Endodermal cell (in vitro differentiated cells): Measurements from ENCODE around the gene PLAAT1. TPM values are rescaled to one million over a fixed set of nuclear protein-coding genes. Genes with fewer than 3 reads are reported as not detected.

Experiments used
- DNase-seq: peaks from one replicate; pipeline ENCODE4 v3.0.0-alpha.2; 2017
- H3K27ac ChIP-seq: 2 replicates; pipeline ENCODE4 v1.5.1; 2013; ENCODE audit warnings: mild to moderate bottlenecking, low read depth, low read length, moderate library complexity
- H3K27me3 ChIP-seq: 2 replicates; pipeline ENCODE4 v1.6.1; 2013; ENCODE audit warnings: mild to moderate bottlenecking, low read length, moderate library complexity; ENCODE audit not compliant: insufficient read depth, control insufficient read depth, poor library complexity, severe bottlenecking
- H3K36me3 ChIP-seq: 2 replicates; pipeline ENCODE4 v1.7.0; 2013; ENCODE audit warnings: mild to moderate bottlenecking, low read length, moderate library complexity; ENCODE audit not compliant: control insufficient read depth, insufficient read depth
- H3K4me1 ChIP-seq: one replicate; pipeline ENCODE4 v1.7.0; 2013; ENCODE audit warnings: low read length; ENCODE audit not compliant: control insufficient read depth, insufficient read depth
- H3K4me3 ChIP-seq: 2 replicates; pipeline ENCODE4 v1.5.1; 2013; ENCODE audit warnings: mild to moderate bottlenecking, low read length, moderate library complexity
- H3K9ac ChIP-seq: 2 replicates; pipeline ENCODE4 v1.6.1; 2013; ENCODE audit warnings: mild to moderate bottlenecking, low read length, moderate library complexity; ENCODE audit not compliant: poor library complexity, severe bottlenecking; ENCODE audit errors: extremely low read depth
- H3K9me3 ChIP-seq: 2 replicates; pipeline ENCODE4 v1.6.1; 2013; ENCODE audit warnings: mild to moderate bottlenecking, low read length, moderate library complexity; ENCODE audit not compliant: control insufficient read depth
- H3K27ac Mint-ChIP-seq: 2 replicates; pipeline ENCODE4 v1.8.0; 2020; ENCODE audit warnings: mixed read lengths
- H3K27me3 Mint-ChIP-seq: 2 replicates; pipeline ENCODE4 v1.8.0; 2021; ENCODE audit warnings: mild to moderate bottlenecking, mixed read lengths; ENCODE audit not compliant: insufficient read depth
- H3K36me3 Mint-ChIP-seq: 2 replicates; pipeline ENCODE4 v1.8.0; 2020; ENCODE audit warnings: low read depth, mixed read lengths
- H3K4me1 Mint-ChIP-seq: 2 replicates; pipeline ENCODE4 v1.8.0; 2020; ENCODE audit warnings: mixed read lengths
- H3K4me3 Mint-ChIP-seq: 2 replicates; pipeline ENCODE4 v1.8.0; 2020; ENCODE audit warnings: mild to moderate bottlenecking, moderate library complexity, mixed read lengths
- H3K9me3 Mint-ChIP-seq: 2 replicates; pipeline ENCODE4 v1.8.0; 2020; ENCODE audit warnings: mild to moderate bottlenecking, mixed read lengths
- WGBS, 2 experiments: methylation state at CpG; one replicate each; pipeline versions ENCODE4 v1.1.5 to v1.1.7; 2013; ENCODE audit warnings: missing lambda C conversion rate in 2 of 2, mixed read lengths in 1 of 2; ENCODE audit not compliant: insufficient coverage in 1 of 2, insufficient read length in 1 of 2; 5-methylcytosine and 5-hydroxymethylcytosine counted together
- total RNA-seq, 2 donors: library from RNA; stranded (reverse); fragmentation: NEBNext Ultra II Directional in 1 of 2; extraction: Animal tissue kit (Norgen Biotek cat#: 25700) in 1 of 2; gene quantifications; 2 replicates in 1 of 2; 3 replicates in 1 of 2; pipeline ENCODE4 v1.2.1, GENCODE V29; 2021
- TF ChIP-seq, protein P1 (sequence below): fragments of 200-600 bp; sonication (generic); conservative IDR thresholded peaks from 2 replicates; pipeline ENCODE4 v1.5.0; 2021; ENCODE audit warnings: antibody characterized with exemption, mild to moderate bottlenecking

The PLAAT1 gene
- total RNA-seq, 2 donors from 2014 or later = 3.1 to 4.9 TPM

GRCh38 chr3:193207290-193208273, 33.4 kb upstream of the PLAAT1 start:
- TF ChIP-seq, protein P1, sequence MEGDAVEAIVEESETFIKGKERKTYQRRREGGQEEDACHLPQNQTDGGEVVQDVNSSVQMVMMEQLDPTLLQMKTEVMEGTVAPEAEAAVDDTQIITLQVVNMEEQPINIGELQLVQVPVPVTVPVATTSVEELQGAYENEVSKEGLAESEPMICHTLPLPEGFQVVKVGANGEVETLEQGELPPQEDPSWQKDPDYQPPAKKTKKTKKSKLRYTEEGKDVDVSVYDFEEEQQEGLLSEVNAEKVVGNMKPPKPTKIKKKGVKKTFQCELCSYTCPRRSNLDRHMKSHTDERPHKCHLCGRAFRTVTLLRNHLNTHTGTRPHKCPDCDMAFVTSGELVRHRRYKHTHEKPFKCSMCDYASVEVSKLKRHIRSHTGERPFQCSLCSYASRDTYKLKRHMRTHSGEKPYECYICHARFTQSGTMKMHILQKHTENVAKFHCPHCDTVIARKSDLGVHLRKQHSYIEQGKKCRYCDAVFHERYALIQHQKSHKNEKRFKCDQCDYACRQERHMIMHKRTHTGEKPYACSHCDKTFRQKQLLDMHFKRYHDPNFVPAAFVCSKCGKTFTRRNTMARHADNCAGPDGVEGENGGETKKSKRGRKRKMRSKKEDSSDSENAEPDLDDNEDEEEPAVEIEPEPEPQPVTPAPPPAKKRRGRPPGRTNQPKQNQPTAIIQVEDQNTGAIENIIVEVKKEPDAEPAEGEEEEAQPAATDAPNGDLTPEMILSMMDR = no peak
- H3K4me3 ChIP-seq = no peak overlapping the region
- H3K9me3 Mint-ChIP-seq = peaks cover 5% of the 10 kb centered on the region
- H3K9me3 ChIP-seq = no peaks in the 10 kb centered on the region
- H3K27me3 ChIP-seq = no peaks in the 10 kb centered on the region
- no peak for DNase-seq
- no peak overlapping the region for H3K4me3 Mint-ChIP-seq
- no peaks in the 10 kb centered on the region for H3K36me3 ChIP-seq
- no peak overlapping the region for H3K27ac Mint-ChIP-seq
- no peaks in the 10 kb centered on the region for H3K4me1 ChIP-seq
- no peaks in the 10 kb centered on the region for H3K36me3 Mint-ChIP-seq
- 77 to 85% methylated on average over 5 of the region's 5 CpGs for WGBS, 2 experiments
- H3K27me3 Mint-ChIP-seq = no peaks in the 10 kb centered on the region
- H3K9ac ChIP-seq = no peak overlapping the region
- no peak overlapping the region for H3K27ac ChIP-seq
- peaks cover 1% of the 10 kb centered on the region for H3K4me1 Mint-ChIP-seq

DNA sequence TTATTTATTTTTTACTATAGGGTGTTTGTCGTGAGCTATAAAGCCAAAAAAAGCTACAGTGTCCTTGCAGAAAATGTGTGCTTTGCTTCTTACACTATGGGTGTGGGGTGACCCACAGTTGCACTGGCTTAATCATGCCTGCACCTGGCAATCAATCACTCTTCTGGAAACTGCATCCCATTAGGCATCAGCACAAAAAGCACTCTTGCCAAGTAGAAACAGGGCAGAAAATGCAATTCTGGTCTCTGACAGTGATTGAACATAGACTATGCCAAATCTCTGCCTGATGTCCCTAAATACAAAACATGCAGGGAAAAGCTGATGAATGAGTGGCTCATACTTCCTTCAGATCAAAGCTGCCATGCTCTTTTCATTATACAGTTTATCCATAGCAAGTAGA, 30.4 kb upstream of the PLAAT1 start:
- 75% methylated on average over 1 of the region's 1 CpG; no CpG with 5 or more reads in 1 of the 2 experiments for WGBS, 2 experiments
- Histone ChIP-seq H3K27ac (no peak overlapping the region), H3K4me3 (no peak overlapping the region), H3K36me3 (no peaks in the 10 kb centered on the region), H3K9ac (no peak overlapping the region), H3K27me3 (no peaks in the 10 kb centered on the region), H3K9me3 (no peaks in the 10 kb centered on the region), H3K4me1 (no peaks in the 10 kb centered on the region)
- no peak for DNase-seq
- H3K4me3 Mint-ChIP-seq = no peak overlapping the region
- H3K9me3 Mint-ChIP-seq = peaks cover 5% of the 10 kb centered on the region
- H3K36me3 Mint-ChIP-seq = no peaks in the 10 kb centered on the region
- no peak overlapping the region for H3K27ac Mint-ChIP-seq
- no peaks in the 10 kb centered on the region for H3K27me3 Mint-ChIP-seq
- TF ChIP-seq, protein P1 = no peak
- peaks cover 1% of the 10 kb centered on the region for H3K4me1 Mint-ChIP-seq

DNA sequence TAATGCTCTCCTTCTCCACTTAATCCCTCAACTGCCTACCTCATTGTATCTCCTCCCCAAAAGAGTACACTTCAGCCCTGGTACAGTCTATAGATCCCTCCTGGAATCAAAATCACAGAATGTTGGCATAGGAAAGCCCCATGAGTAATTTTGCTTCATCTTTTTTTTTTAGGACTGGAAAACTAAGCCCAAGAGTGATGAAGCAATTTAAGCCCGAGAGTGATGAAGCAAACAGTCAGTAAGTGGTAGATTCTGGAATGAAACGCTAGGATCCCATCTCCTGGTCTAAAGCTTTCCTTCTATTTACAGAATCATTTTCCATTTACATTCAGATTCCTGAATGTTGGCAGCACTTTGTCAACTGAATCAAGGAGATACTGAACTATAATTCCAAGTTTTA, 29.8 kb upstream of the PLAAT1 start:
- H3K4me1 Mint-ChIP-seq = peaks cover 1% of the 10 kb centered on the region
- 83 to 98% methylated on average over 2 of the region's 2 CpGs for WGBS, 2 experiments
- Histone ChIP-seq H3K4me3 (no peak overlapping the region), H3K9ac (no peak overlapping the region), H3K4me1 (no peaks in the 10 kb centered on the region), H3K27ac (no peak overlapping the region), H3K9me3 (no peaks in the 10 kb centered on the region), H3K36me3 (no peaks in the 10 kb centered on the region), H3K27me3 (no peaks in the 10 kb centered on the region)
- TF ChIP-seq, protein P1 = no peak
- peaks cover 3% of the 10 kb centered on the region for H3K9me3 Mint-ChIP-seq
- no peaks in the 10 kb centered on the region for H3K27me3 Mint-ChIP-seq
- no peak overlapping the region for H3K27ac Mint-ChIP-seq
- DNase-seq = no peak
- no peak overlapping the region for H3K4me3 Mint-ChIP-seq
- no peaks in the 10 kb centered on the region for H3K36me3 Mint-ChIP-seq
